ENCODE results near the gene CCDC188.

- TF ChIP-seq GATA3 (IDR thresholded peaks at IDR 0.05; ENCODE audit: low read depth, low read length) (no peak), GATA2 (IDR thresholded peaks at IDR 0.05; ENCODE audit: low read depth, low read length) (no peak)
Measured at GRCh38 chr22:20198557-20199319, 47.9 kb upstream of the CCDC188 start.
